C1 segment of cervical spinal cord (tissue), 14 donors: ENCODE data around the gene TEAD1.

Experiments
- DNase-seq, 14 donors: peaks; one replicate each; lab custom pipeline; 2025; lab: John Stamatoyannopoulos, UW

Gene TEAD1

GRCh38 chr11:12764187-12764914 lies 90.1 kb downstream of the TEAD1 start:
- no peak for DNase-seq

GRCh38 chr11:12765428-12765827 lies 91.2 kb downstream of the TEAD1 start:
- no peak for DNase-seq

GRCh38 chr11:12767027-12767426 lies 92.8 kb downstream of the TEAD1 start:
- no peak for DNase-seq

GRCh38 chr11:12767577-12767976 lies 93.4 kb downstream of the TEAD1 start:
- DNase-seq, result no peak

GRCh38 chr11:12768726-12769673 lies 94.8 kb downstream of the TEAD1 start:
- DNase-seq, result no peak

- DNase-seq, result no peak
Measured at GRCh38 chr11:12769834-12770345, 95.7 kb downstream of the TEAD1 start.

GRCh38 chr11:12770435-12770834 lies 96.2 kb downstream of the TEAD1 start:
- no peak for DNase-seq

GRCh38 chr11:12770966-12771597 lies 96.9 kb downstream of the TEAD1 start:
- no peak for DNase-seq

- DNase-seq, result no peak
Measured at GRCh38 chr11:12771875-12772274, 97.7 kb downstream of the TEAD1 start.

GRCh38 chr11:12772324-12772723 lies 98.1 kb downstream of the TEAD1 start:
- no peak for DNase-seq

- no peak for DNase-seq
Measured at GRCh38 chr11:12773591-12773990, 99.4 kb downstream of the TEAD1 start.

GRCh38 chr11:12775955-12776354 lies 101.7 kb downstream of the TEAD1 start:
- DNase-seq, result no peak

- DNase-seq, result no peak
Measured at GRCh38 chr11:12777208-12777874, 103.1 kb downstream of the TEAD1 start.

- no peak for DNase-seq
Measured at GRCh38 chr11:12778240-12778905, 104.2 kb downstream of the TEAD1 start.

GRCh38 chr11:12783765-12784164 lies 109.5 kb downstream of the TEAD1 start:
- DNase-seq, result no peak

GRCh38 chr11:12784445-12784844 lies 110.2 kb downstream of the TEAD1 start:
- no peak for DNase-seq

- DNase-seq, result no peak
Measured at GRCh38 chr11:12784987-12785386, 110.8 kb downstream of the TEAD1 start.

GRCh38 chr11:12785901-12786300 lies 111.7 kb downstream of the TEAD1 start:
- peak in 1 of 14 donors; percentile 10 for DNase-seq

GRCh38 chr11:12786450-12786849 lies 112.2 kb downstream of the TEAD1 start:
- DNase-seq, result no peak

GRCh38 chr11:12786891-12787290 lies 112.7 kb downstream of the TEAD1 start:
- no peak for DNase-seq

GRCh38 chr11:12787847-12788246 lies 113.6 kb downstream of the TEAD1 start:
- no peak for DNase-seq
